CD14-positive monocyte (primary cell): ENCODE measurements around the gene PEAK1. TPM values are rescaled to one million over a fixed set of nuclear protein-coding genes. Genes with fewer than 3 reads are reported as not detected.

Experiments used
- DNase-seq, 3 donors: peaks; one replicate each; pipeline ENCODE4 v3.0.0-alpha.2; 2011 to 2022
- H2AFZ ChIP-seq: 2 replicates; pipeline ENCODE4 v1.6.0; 2012; ENCODE audit warnings: mild to moderate bottlenecking, low read depth, low read length, inconsistent platforms; ENCODE audit not compliant: insufficient read depth, poor library complexity, severe bottlenecking
- H3K27ac ChIP-seq, 2 donors: 1 replicate in 1 of 2; 2 replicates in 1 of 2; pipeline ENCODE4 v1.5.1; 2012 to 2013; ENCODE audit warnings: low read length in 2 of 2, control low read depth in 1 of 2, inconsistent platforms in 1 of 2, low read depth in 1 of 2, mild to moderate bottlenecking in 1 of 2
- H3K27me3 ChIP-seq, 2 donors: one replicate each; pipeline versions ENCODE4 v1.6.0 to v1.6.1; 2011 to 2013; ENCODE audit warnings: low read length in 2 of 2; ENCODE audit not compliant: control insufficient read depth in 2 of 2, insufficient read depth in 2 of 2
- H3K36me3 ChIP-seq, 2 donors: replicated peaks in 1 of 2; 1 replicate in 1 of 2; 2 replicates in 1 of 2; pipeline versions ENCODE4 v1.5.1 to v1.6.1; 2012 to 2013; ENCODE audit warnings: low read length in 2 of 2, control low read depth in 1 of 2, inconsistent platforms in 1 of 2, mild to moderate bottlenecking in 1 of 2; ENCODE audit not compliant: insufficient read depth in 2 of 2, control insufficient read depth in 1 of 2
- H3K4me1 ChIP-seq, 2 donors: 1 replicate in 1 of 2; 2 replicates in 1 of 2; pipeline versions ENCODE4 v1.5.1 to v1.6.1; 2012 to 2013; ENCODE audit warnings: low read length in 2 of 2, control low read depth in 1 of 2, inconsistent platforms in 1 of 2, mild to moderate bottlenecking in 1 of 2, moderate library complexity in 1 of 2; ENCODE audit not compliant: insufficient read depth in 2 of 2, control insufficient read depth in 1 of 2
- H3K4me2 ChIP-seq: replicated peaks from 2 replicates; pipeline ENCODE3; 2012; ENCODE audit warnings: low read length, moderate library complexity, mild to moderate bottlenecking; ENCODE audit not compliant: poor library complexity, severe bottlenecking; ENCODE audit errors: extremely low read depth
- H3K4me3 ChIP-seq, 3 experiments: fragments of 200-600 bp in 1 of 3; sonication (generic) in 1 of 3; replicated peaks in 1 of 3; 1 replicate in 2 of 3; 2 replicates in 1 of 3; pipeline ENCODE4 v1.5.1; 2011 to 2013; ENCODE audit warnings: low read length in 3 of 3, mild to moderate bottlenecking in 3 of 3, control low read depth in 2 of 3, low read depth in 2 of 3, inconsistent platforms in 1 of 3, moderate library complexity in 1 of 3
- H3K79me2 ChIP-seq: 2 replicates; pipeline ENCODE4 v1.6.0; 2012; ENCODE audit warnings: mild to moderate bottlenecking, control low read depth, inconsistent platforms, low read length, moderate library complexity; ENCODE audit not compliant: insufficient read depth
- H3K9ac ChIP-seq: 2 replicates; pipeline ENCODE4 v1.6.0; 2017; ENCODE audit warnings: low read length, mild to moderate bottlenecking; ENCODE audit not compliant: insufficient read depth, poor library complexity, severe bottlenecking
- H3K9me3 ChIP-seq, 2 donors: replicated peaks in 1 of 2; 1 replicate in 1 of 2; 2 replicates in 1 of 2; pipeline versions ENCODE4 v1.5.1 to v1.6.1; 2012 to 2013; ENCODE audit warnings: low read length in 2 of 2, control low read depth in 1 of 2; ENCODE audit not compliant: control insufficient read depth in 1 of 2, insufficient read depth in 1 of 2
- H4K20me1 ChIP-seq: 2 replicates; pipeline ENCODE4 v1.6.0; 2012; ENCODE audit warnings: mild to moderate bottlenecking, low read length, control low read depth, moderate library complexity; ENCODE audit not compliant: insufficient read depth
- H3K27ac Mint-ChIP-seq, 7 donors: one replicate each; pipeline ENCODE4 v1.8.0; 2020; ENCODE audit warnings: mild to moderate bottlenecking in 7 of 7, mixed read lengths in 7 of 7, moderate library complexity in 6 of 7, inconsistent platforms in 2 of 7
- H3K27me3 Mint-ChIP-seq, 3 donors: one replicate each; pipeline ENCODE4 v1.8.0; 2021 to 2022; ENCODE audit warnings: low read depth in 3 of 3, mild to moderate bottlenecking in 3 of 3, mixed read lengths in 3 of 3, moderate library complexity in 3 of 3, inconsistent platforms in 1 of 3
- H3K36me3 Mint-ChIP-seq, 2 donors: one replicate each; pipeline ENCODE4 v1.8.0; 2020; ENCODE audit warnings: mixed read lengths in 2 of 2, inconsistent platforms in 1 of 2, mild to moderate bottlenecking in 1 of 2
- H3K4me1 Mint-ChIP-seq: one replicate; pipeline ENCODE4 v1.8.0; 2020; ENCODE audit warnings: mild to moderate bottlenecking, mixed read lengths
- H3K4me3 Mint-ChIP-seq, 2 donors: one replicate each; pipeline ENCODE4 v1.8.0; 2020; ENCODE audit warnings: mild to moderate bottlenecking in 2 of 2, mixed read lengths in 2 of 2, moderate library complexity in 1 of 2
- H3K9me3 Mint-ChIP-seq, 7 donors: one replicate each; pipeline ENCODE4 v1.8.0; 2020 to 2022; ENCODE audit warnings: mixed read lengths in 7 of 7, mild to moderate bottlenecking in 6 of 7, moderate library complexity in 6 of 7, inconsistent platforms in 2 of 7
- WGBS: methylation state at CpG from one replicate; pipeline ENCODE4 v1.1.5; 2013; ENCODE audit warnings: missing lambda C conversion rate; ENCODE audit not compliant: insufficient coverage; 5-methylcytosine and 5-hydroxymethylcytosine counted together
- intact Hi-C, 2 donors: fragments of 100-400 bp; cut with micrococcal nuclease; formaldehyde crosslinking; loops; one replicate each; pipeline versions ENCODE4 v1.15.0 to v1.15.1; 2023
- polyA plus RNA-seq, 3 donors: library from polyadenylated mRNA; depleted of rRNA in 1 of 3; unstranded in 2 of 3; stranded (reverse) in 1 of 3; fragments of 300-500 nt in 2 of 3; fragments of >200 nt in 1 of 3; fragmentation: Illumina TruSeq in 2 of 3; gene quantifications; 1 replicate in 2 of 3; 2 replicates in 1 of 3; pipeline ENCODE4 v1.2.3, GENCODE V29; 2012 to 2021
- TF ChIP-seq, protein P1 (sequence below): fragments of 200-600 bp; IDR thresholded peaks from one replicate; pipeline ENCODE4 v1.8.0; 2022; ENCODE audit warnings: antibody characterized with exemption, mild to moderate bottlenecking

Gene PEAK1
- polyA plus RNA-seq, 3 donors = 0.85 to 8.7 (median 1.1) TPM

DNA sequence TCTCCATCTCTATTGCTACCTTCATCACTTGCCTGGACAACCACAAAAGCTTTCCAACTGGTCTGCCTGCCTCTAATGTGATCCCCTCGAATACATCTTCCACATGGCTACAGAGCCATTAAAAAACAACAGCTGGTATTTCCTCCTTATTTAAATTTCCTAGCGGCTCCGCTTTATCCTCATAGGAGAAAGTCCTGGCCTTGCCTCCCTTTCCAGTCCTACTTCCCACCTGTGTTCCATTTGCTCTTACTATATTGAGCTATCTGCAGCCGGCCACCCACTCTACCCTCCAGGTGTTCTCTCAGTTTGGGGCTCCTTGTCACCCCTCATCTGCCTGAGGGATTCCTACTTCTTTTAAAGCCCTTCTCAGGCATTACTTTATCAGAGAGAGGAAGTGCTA lies 299.3 kb downstream of the PEAK1 start:
- Histone ChIP-seq H3K4me2 (no peak overlapping the region), H3K27me3 (no peaks in the 10 kb centered on the region), H3K9ac (no peak overlapping the region), H3K79me2 (no peaks in the 10 kb centered on the region), H4K20me1 (no peaks in the 10 kb centered on the region), H3K36me3 (no peaks in the 10 kb centered on the region), H2AFZ (no peak overlapping the region), H3K4me1 (no peaks in the 10 kb centered on the region), H3K9me3 (no peaks in the 10 kb centered on the region), H3K27ac (no peak overlapping the region), H3K4me3 (no peak overlapping the region)
- no peak overlapping the region for H3K4me3 Mint-ChIP-seq
- intact Hi-C loops = no loop called here
- peak overlapping the region in 1 of 7 donors; percentile 6 for H3K27ac Mint-ChIP-seq
- peaks cover 0 to 2% of the 10 kb centered on the region in 2 donors for H3K36me3 Mint-ChIP-seq
- 96% methylated on average over 3 of the region's 4 CpGs for WGBS
- peaks cover 0 to 4% (median 2%) of the 10 kb centered on the region in 3 donors for H3K27me3 Mint-ChIP-seq
- no peaks in the 10 kb centered on the region for H3K9me3 Mint-ChIP-seq
- peaks cover 7% of the 10 kb centered on the region for H3K4me1 Mint-ChIP-seq
- TF ChIP-seq, protein P1, sequence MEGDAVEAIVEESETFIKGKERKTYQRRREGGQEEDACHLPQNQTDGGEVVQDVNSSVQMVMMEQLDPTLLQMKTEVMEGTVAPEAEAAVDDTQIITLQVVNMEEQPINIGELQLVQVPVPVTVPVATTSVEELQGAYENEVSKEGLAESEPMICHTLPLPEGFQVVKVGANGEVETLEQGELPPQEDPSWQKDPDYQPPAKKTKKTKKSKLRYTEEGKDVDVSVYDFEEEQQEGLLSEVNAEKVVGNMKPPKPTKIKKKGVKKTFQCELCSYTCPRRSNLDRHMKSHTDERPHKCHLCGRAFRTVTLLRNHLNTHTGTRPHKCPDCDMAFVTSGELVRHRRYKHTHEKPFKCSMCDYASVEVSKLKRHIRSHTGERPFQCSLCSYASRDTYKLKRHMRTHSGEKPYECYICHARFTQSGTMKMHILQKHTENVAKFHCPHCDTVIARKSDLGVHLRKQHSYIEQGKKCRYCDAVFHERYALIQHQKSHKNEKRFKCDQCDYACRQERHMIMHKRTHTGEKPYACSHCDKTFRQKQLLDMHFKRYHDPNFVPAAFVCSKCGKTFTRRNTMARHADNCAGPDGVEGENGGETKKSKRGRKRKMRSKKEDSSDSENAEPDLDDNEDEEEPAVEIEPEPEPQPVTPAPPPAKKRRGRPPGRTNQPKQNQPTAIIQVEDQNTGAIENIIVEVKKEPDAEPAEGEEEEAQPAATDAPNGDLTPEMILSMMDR = no peak
- no peak for DNase-seq

GRCh38 chr15:77119446-77119845 lies 300.5 kb downstream of the PEAK1 start:
- no peak overlapping the region for H3K27ac ChIP-seq
- H3K4me1 ChIP-seq = no peaks in the 10 kb centered on the region
- H3K9me3 ChIP-seq = no peaks in the 10 kb centered on the region
- no peaks in the 10 kb centered on the region for H3K79me2 ChIP-seq
- 100% methylated on average over 1 of the region's 1 CpG for WGBS
- peaks cover 2 to 6% of the 10 kb centered on the region in 2 donors for H3K36me3 ChIP-seq
- no peak overlapping the region for H3K4me3 ChIP-seq
- no peaks in the 10 kb centered on the region for H4K20me1 ChIP-seq
- H3K4me1 Mint-ChIP-seq = peaks cover 7% of the 10 kb centered on the region
- H3K36me3 Mint-ChIP-seq = peaks cover 6 to 9% of the 10 kb centered on the region in 2 donors
- TF ChIP-seq, protein P1 = no peak
- H3K27me3 Mint-ChIP-seq = peaks cover 0 to 4% (median 2%) of the 10 kb centered on the region in 3 donors
- H3K4me2 ChIP-seq = no peak overlapping the region
- H3K4me3 Mint-ChIP-seq = no peak overlapping the region
- no peak overlapping the region for H2AFZ ChIP-seq
- no peak for DNase-seq
- H3K9me3 Mint-ChIP-seq = no peaks in the 10 kb centered on the region
- H3K27ac Mint-ChIP-seq = no peak overlapping the region
- no peaks in the 10 kb centered on the region for H3K27me3 ChIP-seq
- intact Hi-C loops = loop anchor here (2.0 to 5.0 kb wide), 3 partner anchors 377 to 423 kb away; no protein-coding TSS in a partner anchor
- H3K9ac ChIP-seq = no peak overlapping the region
